ENCODE measurements around the gene SLC38A11.
"Not testable (repeated sequence)": the region's sequence is repeated elsewhere in the genome, so short reads cannot be mapped to it uniquely, and the experiment has no call there.

The SLC38A11 gene
- 0 to 3.6 (median 0) reads per million in 17 experiments for total RNA-seq

DNA sequence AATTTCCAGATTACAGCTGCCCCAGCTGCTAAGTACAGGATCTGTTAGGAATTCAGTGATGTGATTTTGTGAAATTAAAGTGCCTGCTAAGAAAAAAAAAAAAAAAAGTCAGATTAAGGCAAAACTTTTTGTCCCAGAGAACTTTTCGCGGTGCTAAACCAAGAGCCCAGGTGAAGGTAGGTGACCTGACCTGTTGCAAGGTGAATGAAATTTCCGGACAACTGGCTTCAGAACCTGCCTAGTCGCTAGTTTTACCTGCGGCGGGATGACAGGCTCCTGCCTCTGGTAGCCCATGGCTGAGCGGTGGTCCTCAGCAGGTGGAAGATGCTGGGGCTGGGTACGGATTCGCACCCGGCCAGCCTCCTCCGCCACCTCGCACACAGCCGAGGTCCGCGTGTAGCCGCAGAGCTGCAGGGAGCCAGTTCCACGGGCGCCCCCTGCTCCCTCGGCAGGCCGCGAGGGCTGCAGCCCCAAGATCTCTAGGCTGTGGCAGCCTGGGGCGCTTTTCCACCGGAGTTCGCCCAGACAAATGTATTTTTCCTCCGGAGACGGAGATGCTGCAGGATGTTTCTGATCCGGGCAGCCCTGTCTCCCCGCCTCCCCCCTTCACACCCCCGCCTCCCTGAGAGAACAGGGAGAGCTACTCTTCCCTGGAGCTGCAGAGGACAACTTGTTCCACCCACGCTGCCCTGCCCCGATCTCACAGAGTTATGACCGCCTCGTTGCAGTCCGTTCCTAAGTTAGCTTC is at the start of gene SLC38A11:
Gene SLC38A11, minus strand, starts transcription at position 572 of the 748 bp plus-strand sequence. Its CDS starts 278 bp downstream, at position 294.
- DNase-seq, result peak in 2 of 4 experiments; percentile 12 to 19

GRCh38 chr2:165003443-165004130 is 48.3 kb upstream of the SLC38A11 start:
- no peak for DNase-seq

GRCh38 chr2:165002638-165003037 is 47.3 kb upstream of the SLC38A11 start:
- no peak for DNase-seq

DNA sequence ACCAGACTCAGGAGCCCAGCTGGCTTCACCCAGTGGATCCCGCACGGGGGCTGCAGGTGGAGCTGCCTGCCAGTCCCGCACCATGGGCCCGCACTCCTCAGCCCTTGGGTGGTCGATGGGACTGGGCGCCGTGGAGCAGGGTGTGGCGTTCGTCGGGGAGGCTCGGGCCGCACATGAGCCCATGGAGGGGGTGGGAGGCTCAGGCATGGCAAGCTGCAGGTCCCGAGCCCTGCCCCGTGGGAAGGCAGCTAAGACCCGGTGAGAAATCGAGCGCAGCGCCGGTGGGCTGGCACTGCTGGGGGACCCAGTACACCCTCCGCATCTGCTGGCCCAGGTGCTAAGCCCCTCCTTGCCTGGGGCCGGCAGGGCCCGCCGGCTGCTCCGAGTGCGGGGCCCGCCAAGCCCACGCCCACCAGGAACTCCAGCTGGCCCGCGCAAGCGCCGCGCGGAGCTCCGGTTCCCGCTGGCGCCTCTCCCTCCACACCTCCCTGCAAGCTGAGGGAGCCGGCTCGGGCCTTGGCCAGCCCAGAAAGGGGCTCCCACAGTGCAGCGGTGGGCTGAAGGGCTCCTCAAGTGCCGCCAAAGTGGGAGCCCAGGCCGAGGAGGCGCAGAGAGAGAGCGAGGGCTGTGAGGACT is 39.5 kb upstream of the SLC38A11 start:
- not testable (repeated sequence) for DNase-seq

DNA sequence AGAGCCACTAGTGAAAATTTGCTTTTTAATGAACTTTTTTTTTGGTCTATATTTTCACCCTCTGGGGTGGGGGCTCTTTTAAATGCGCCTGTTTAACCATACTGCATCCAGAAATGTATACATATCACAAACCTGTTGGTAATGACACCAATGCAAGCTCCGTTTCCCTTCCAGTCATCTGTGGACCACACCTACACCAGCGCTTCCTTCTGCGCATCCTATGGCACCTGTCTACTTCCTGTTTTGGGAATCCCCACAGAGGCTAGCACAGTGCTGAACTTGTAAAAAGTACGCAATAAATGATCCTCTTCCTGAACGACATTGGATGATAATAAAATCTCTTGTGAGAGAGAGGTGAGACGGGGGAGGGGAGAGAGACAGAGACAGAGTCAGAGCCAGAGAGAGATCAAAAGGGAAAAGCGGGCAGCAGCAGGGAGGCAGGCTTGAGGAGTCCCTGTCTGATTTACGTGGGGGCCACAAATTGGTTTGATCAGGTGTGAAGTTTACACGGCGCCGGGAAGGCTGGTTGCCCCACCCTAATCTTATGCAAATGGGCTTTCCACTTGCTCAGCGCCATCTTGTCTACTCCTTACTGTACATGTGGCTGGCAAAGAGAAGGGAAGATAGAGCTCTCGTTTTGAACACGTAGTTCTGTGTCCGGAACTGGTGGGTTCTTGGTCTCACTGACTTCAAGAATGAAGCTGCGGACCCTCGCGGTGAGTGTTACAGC is 38.1 kb upstream of the SLC38A11 start:
- DNase-seq, result no peak

DNA sequence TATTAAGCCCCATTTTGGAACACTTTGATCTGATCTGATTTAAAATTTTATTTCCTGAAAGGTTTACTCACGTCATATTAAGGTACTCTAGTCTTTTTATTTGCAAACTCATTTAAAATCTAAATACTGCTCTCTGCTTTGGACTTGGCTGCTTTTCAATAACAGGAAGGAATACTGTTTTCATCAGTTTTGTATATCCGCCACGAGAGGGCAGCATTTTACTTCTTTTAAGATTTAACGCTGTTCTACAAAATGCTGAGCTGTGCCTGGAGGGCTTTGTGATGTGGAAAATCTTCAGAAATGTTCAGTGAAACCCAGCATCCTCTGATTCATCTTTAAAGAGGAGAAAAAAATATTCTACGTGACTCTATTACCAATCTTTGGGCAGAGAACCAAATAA is 37.5 kb upstream of the SLC38A11 start:
- DNase-seq, result peak; percentile 51 to 86 (median 72)

DNA sequence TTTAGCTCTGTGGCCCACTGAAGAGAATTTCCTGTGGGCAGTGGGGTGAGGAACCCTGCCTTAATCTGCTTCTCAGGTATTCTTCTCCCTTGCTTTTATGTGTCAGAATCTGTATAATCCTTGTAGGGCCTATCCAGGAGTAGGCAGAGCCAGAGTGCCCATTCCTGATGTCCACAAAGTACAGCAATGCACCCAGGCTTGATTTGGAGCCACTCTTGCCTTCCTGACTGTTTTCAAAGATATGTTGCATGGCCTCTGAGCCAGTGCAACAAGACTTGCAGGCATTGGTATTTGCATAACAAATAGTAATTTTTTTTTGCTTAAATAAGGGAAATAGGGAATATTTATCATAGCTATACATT is 36.7 kb upstream of the SLC38A11 start:
- not testable (repeated sequence) for DNase-seq

GRCh38 chr2:164991361-164992092 is 36.2 kb upstream of the SLC38A11 start:
- DNase-seq, result not testable (repeated sequence)

GRCh38 chr2:164990953-164991352 is 35.6 kb upstream of the SLC38A11 start:
- DNase-seq, result not testable (repeated sequence)

DNA sequence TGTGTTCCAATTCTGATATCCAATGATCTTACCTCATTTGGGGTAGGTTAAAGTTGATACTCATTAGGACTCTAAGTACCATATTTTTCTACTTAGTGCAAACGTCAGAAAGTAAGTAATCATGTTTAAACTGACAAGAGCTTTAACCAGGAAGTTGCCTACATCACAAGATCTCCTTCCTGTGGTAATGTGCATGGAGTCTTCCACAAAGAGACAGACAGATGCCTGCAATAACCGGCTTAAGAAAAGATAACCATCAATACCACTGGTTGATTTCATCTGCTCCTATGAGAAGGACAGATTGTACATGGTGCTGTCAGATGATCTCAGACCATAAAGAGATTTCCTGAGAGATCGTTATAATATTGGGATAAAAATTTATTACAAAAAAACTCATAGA is 33.5 kb upstream of the SLC38A11 start:
- not testable (repeated sequence) for DNase-seq

DNA sequence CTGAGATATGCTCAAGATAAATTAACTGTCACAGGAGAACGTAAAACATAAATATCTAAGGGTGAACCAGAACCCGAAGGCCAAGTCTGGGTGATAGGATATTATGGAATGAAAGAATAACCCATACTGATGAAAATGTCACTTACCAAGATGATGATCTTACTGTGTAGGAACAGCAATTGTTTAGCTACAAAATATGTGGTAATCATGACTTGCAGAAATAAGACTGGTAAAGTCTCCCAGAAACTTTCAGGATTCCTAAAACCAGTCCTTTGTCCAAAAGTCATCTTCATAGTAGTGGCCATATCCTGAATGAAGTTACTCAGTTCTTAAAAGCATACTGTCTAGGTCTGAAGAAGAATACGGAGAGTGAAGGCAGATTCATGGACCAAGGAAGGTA is 30.7 kb upstream of the SLC38A11 start:
- DNase-seq, result not testable (repeated sequence)

GRCh38 chr2:164984428-164984827 is 29.1 kb upstream of the SLC38A11 start:
- DNase-seq, result no peak

DNA sequence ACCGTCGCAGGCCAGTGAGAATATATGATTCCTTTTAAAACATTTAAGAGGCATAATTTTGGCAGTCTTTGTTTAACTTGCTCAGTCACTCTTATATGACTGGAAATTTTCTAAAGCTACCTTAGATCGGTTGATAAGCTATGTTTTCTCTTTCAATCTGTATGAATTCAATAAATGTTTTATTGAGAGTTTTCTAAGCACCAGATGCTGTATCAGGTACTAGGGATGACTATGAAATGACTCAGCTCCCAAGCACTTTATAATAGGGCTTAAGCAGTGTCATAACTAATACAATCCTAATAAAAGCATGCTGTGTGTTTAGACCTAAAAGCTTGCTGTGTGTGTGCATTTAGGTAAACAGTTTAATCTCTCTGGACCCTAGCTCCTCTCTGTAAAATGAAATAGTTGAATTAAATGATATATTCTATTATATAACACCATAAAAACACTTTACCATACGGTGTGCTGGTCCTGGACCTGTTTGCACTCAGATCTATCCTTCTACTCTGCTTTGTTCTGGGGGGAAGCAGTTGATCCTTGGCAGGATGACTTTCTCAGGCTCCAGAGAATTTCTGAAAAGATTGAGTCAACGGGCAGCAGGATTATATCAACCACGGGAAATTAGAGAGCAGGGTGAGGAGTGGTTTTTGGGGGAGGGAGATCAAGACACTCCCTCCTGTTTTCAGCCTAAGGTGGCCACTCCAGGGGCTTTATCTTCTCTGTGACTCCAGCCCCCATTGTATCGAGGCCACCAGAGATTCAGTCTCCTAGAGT is 26.1 kb upstream of the SLC38A11 start:
- no peak for DNase-seq

- DNase-seq, result peak in 2 of 4 experiments; percentile 23
Observed at GRCh38 chr2:164980688-164981087, 25.4 kb upstream of the SLC38A11 start.

DNA sequence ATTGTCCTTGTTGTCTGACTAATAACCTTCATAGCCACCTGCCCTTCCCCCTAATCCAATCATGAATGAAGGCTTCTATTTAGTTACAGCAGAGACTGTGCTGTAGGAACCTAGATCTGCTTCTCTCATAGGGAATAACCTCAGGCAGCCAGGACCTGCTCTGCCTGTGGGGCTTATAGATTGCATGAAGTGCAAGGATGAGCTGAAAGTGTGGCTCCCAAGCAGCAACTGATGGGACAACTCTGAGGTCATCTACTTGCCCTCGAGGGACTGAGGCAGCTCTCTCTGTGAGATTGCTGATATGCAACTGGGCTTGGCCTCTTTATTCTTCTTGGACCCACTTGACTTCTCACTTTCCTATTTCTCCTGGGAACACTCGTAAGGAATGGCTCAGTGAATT is 23.8 kb upstream of the SLC38A11 start:
- DNase-seq, result no peak

GRCh38 chr2:164976875-164977470 is 21.6 kb upstream of the SLC38A11 start:
- DNase-seq, result not testable (repeated sequence)

DNA sequence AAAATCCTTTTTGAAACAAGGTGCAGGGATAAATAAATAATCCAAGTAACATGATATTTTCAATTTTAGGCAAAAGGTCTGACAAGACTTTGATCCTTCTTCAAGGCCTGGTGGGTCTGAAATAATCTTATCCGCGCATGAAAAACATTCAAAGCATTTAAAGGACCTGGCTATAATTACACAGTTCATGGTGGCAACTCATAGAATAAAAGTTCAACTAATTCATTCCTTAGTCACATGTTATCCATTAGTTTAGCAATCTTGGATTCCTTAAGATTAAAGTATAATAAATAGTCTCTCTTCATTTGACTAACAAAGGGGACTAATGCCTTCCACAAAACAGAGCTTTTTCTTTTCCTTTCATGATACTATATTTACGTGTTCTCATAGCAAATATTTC is 21.0 kb upstream of the SLC38A11 start:
- no peak for DNase-seq

DNA sequence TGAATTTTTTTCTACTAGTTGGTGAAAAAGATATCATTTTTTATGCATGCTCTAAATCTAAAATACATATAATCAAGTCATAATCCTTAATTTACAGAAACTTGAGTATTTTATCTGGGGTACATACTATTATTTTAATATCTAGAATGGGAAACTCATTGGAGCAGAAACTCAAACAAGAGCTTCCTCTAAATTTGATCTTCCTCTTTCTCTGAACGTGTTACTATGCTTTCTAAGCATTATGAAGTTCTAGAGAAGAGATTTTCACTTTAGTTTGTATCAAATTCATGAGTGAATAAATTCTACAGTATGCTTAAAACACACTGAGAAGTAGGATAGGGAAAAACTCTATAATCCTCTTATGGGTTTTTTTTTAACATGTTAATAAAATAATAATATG is 20.6 kb upstream of the SLC38A11 start:
- DNase-seq, result peak in 2 of 4 experiments; percentile 55 to 70

- DNase-seq, result peak in 1 of 4 experiments; percentile 14
Observed at GRCh38 chr2:164974221-164974620, 18.9 kb upstream of the SLC38A11 start.

DNA sequence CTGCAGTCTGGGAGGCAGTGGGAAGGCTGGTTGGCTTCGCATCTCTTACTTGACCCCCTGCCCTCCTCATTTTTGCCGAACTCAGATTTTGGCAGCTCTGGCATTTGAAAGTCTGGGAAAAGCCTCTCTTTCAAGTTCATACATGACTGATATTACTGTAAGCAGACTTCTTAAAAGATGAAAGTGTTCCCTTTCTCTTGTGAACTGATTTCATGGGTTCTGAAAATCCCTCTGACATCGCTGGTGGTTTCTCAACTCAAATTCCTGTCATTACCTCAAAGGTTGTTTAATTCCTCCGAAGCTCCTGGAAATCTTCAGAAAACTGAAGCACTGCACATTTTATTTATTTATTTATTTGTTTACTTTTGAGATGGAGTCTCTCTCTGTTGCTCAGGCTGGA is 16.9 kb upstream of the SLC38A11 start:
- DNase-seq, result no peak

Measured in suppressor macrophage (primary cell).